ENCODE measurements around the gene ERP29.
"Not testable (repeated sequence)": the region's sequence is repeated elsewhere in the genome, so short reads cannot be mapped to it uniquely, and the experiment has no call there.

Gene ERP29

DNA sequence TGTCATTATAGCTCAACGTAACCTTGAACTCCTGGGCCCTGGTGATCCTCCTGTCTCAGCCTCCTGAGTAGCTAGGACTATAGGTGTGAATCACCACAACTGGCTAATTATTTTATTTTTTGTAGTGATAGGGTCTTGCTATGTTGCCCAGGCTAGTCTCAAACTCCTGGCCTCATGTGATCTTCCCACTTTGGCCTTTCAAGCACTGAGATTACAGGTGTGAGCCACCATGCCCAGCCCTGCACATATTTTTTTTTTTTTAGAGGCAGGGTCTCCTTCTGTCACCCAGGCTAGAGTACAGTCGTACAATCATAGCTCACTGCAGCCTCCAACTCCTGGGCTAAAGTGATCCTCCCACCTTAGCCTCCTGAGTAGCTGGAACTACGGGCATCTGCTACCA lies 9.2 kb upstream of the ERP29 start:
- DNase-seq: no peak

DNA sequence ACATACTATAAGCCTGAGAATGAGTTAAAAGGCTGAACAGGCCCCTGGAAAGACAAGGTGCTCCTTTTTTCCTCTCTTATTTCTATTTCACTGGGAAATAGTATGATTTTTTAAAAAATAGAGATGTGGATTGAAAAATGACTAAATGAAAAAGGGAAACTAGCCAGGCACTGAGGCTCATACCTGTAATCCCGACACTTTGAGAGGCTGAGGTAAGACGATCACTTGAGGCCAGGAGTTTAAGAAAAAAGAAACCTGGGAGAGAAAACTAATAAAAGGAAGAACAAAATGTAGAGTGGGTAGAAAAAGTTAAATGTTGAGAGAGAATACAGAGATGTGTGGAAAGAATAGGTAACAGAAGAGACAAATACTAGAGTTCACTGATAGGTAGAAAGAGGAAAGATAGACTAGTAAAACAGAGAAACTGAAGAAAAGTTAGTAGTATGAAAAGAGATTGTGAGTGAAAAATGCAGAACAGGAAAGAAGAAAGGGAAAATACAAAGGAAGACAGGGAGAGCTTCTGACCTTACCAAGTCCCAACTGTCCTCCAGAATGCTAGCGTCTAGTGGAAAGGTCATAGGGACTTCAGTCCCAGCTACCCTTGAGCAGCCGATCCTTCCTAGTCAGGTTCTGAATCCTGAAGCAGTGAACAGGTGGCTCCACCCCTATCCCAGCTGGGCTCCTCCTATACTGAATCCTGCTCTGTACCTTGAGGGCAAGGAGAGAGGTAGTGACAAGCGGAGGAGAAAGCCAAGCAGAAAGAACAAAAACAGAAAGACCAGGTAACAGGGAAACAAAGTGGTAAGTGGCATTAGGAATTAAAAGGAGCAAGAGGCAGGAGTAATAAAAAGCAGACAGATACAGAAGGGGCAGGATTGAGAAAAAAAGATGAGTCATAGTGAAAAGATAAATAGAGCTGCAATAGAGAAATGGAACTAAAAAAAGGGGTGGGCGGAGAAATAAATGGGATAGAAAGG lies 7.5 kb upstream of the ERP29 start:
- DNase-seq: no peak

DNA sequence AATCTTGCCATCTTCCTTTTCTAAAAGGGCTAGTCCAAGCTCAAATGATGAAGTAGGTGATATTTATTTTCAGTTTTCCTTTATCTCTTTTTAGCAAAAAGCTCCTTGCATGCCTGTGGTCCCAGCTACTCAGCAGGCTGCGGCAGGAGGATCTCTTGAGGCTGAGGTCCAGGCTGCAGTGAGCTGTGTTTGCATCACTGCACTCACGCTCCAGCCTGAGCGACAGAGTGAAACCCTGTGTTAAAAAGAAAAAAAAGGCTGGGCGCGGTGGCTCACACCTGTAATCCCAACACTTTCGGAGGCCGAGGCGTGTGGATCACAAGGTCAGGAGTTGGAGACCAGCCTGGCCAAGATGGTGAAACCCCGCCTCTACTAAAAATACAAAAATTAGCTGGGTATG lies 5.3 kb upstream of the ERP29 start:
- DNase-seq: no peak

DNA sequence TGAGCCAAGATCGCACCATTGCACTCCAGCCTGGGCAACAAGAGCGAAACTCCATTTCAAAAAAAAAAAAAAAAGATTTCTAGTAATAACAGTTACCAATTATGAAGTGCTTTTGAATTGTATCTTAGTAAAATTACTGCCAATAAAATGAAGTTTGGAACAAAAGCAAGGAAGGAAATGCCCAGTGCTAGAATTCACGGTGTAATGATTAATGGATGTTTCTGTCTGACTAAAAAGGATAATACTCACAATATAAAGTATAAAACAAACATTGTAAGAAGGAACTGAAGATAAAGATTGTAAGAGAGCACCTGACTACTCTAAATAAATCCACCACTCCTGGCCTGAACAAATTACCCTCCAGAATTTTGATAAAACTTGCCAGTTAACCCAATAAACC lies 4.3 kb upstream of the ERP29 start:
- DNase-seq: no peak

DNA sequence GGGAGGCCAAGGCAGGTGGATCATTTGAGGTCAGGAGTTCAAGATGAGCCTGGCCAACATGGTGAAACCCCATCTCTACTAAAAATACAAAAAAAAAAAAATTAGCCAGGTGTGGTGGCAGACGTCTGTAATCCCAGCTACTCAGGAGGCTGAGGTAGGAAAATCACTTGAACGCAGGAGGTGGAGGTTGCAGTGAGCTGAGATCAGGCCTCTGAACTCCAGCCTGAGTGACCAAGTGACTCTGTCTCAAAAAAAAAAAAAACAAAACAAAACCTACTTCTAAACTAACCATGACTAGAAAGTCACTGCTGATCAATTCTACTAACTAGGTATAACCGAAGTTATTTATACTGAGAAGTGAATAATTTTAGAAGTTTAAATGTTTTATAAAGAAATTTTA lies 3.6 kb upstream of the ERP29 start:
- not testable (repeated sequence) for DNase-seq

DNA sequence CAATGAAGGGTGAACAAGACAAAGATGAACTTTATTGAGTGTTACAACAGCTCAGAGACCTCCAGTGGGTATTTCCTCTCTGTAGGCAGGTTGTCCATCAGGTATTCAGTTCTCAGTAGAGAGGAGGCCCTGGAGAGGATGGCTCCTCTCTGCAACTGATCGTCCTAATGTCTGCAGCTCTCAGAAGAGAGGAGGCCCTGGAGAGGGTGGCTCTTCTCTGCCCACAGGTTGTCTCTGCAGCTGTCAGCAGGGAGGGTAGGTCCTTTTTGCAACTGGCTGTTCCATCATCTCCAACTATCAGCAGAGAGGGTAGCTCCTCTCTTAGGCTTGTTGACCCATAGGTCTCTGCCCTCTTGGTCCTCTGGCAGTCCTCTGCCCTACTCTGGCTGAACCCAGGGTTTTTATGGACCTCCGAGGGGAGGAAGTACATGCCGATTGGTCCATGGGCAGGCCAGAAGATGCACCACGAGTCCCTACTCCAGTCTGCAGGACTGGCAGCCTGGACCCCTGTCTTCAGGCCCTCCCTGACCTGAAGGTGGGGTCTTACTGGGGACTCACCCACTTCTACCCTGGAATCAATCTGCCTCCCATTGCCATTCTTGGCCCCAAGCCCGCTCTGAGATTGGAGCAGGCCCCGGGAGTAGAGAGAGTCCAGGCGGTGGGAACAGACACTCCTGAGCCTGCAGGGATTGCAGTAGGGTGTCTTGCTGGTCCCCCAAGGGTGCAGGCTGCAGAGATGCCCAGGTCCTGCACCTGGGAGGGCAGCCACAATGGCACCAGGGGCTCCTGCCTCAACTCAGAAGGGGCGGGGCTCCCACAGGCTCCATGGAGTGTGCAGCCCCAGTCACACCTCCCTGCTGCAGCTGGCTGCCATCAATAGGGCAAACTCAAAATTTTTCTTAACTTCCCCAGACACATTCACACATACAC lies 2.5 kb upstream of the ERP29 start:
- DNase-seq: no peak

DNA sequence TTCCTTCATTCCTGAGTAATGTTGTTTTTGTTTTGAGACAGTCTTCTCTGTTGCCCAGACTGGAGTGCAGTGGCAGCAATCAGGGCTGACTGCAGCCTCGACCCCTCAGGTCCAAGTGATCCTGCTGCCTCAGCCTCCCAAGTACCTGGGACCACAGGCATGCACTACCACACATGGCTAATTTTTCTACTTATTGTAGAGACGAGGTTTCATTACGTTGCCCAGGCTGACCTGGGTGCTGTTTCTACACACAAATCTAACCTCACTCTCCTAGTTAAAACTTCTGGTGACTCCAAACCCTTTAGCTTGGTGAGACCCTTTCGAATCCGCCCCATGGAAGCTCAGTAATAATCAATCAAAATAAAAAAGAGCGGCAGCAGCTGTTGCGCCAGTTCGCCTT lies 1.5 kb upstream of the ERP29 start:
- no peak for DNase-seq

DNA sequence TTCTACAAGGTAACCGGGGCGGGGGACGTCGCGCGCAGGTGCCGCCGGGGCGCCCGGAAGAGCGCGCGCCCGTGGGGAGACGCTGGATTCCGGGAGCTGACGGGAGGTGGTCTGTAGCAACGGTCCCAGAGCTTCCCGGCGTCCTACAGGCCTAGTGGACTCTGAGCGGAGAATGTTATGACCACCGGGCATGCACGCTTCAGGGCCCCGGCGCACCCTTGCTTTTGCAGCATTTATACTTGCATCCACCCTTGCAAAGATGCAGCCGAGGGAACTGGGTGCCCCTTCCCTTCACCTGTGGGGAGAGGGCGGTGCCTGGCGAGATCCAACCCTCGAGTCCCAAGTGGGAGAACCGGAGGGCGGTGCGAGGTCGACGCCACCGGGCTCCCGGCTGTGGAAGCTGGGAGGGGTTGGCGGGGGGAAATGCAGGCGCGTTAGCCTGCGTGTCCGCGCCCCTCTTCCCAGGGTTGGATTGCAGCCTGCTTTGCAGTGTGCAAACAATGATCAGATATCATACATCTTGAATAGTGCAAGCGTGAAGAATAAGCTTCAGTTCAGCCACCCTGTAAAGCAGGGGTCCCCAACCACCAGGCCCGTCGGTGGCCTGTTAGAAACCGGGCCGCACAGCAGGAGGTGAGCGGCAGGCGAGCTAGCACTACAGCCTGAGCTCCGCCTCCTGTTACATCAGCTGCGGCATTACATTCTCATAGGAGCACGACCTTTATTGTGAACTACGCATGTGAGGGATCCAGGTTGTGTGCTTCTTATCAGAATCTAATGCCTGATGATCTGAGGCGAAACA lies 576 bp downstream of the ERP29 start:
- DNase-seq: peak; percentile 77

DNA sequence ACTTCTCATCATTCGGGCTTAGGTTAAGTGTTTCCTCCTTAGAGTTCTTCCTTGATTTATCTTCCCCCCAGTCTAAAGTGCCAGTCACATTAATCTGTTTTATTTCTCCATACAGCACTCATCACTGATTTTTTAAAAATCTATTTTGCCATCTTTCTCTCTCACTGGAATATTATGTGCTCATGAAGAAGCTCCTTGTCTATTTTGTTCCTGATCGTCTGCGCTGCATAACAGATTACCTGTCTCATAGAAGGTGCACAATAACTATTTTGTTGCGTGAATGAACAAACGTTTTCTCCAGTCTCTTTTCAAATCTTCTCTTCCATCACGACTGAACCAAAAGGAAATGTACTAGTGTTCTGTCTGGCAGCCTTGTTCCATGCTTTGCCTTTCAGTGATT lies 2.7 kb downstream of the ERP29 start:
- no peak for DNase-seq

DNA sequence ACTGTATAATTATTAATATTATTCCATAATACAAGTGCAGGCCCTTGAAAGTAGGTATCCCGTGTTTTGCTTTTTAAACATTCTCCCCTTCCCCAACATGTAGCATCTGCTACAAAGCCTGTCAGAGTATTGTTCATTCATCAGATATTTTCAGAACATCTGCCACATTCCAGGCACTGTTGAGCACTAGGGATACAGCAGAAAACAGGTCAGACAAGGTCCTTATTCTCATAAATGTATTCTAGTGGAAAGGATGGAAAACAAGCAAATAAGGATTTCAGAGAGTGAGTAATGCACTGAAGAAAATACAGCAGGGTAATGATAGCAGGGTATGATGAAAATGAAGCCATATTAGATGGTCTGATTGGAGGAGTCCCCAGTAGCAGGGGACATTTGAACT lies 3.8 kb downstream of the ERP29 start:
- DNase-seq: no peak

DNA sequence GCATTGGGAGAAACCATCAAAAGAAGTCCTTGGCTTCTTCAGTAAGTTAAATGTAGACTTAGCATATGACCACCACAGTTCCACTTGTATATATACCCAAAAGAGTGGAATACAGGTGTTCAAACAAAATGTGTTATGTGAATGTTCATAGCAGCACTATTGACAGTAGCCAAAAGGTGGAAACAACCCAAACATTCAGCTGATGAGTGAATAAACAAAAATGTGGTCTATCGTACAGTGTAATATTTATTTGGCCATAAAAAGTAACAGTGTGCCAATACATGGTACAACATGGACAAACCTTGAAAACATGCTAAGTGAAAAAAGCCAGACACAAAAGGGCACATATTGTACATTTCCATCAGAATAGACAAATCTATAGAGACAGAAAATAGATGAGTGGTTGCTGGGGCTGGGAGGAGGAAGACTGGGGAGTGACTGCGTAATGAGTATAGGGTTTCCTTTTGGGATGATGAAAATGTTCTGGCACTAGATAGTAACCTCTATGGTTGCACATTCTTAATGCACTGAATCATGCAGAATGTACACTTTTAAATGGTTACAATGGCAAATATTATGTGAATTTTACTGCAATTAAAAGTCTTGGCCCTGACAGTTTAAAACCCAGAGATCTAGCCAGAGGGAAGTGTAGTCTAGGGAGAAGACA lies 5.5 kb downstream of the ERP29 start:
- DNase-seq: peak; percentile 87

DNA sequence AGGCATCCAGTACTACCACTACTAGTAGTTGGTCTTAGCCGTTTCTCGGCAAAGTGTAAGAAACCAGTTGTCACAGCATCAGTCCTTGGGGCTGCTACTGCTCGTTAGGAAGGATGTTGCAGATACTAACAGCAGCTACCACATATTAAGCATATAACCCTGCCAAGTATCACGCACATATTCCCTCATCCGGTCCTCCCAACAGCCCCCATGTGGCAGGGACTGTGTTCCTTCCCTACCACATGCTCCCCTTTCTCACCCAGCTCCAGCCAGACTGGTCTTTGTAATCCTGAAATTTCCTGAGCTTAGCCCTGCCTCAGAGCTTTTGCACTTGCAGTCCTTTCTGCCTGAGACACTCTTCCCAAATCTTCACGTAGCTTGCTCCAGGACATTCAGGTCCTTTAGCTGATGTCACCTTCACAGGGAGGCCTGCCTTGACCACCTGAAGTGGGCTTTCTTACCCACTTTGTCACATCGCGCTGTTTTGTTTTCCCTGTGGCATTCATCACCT lies 7.8 kb downstream of the ERP29 start:
- no peak for DNase-seq

DNA sequence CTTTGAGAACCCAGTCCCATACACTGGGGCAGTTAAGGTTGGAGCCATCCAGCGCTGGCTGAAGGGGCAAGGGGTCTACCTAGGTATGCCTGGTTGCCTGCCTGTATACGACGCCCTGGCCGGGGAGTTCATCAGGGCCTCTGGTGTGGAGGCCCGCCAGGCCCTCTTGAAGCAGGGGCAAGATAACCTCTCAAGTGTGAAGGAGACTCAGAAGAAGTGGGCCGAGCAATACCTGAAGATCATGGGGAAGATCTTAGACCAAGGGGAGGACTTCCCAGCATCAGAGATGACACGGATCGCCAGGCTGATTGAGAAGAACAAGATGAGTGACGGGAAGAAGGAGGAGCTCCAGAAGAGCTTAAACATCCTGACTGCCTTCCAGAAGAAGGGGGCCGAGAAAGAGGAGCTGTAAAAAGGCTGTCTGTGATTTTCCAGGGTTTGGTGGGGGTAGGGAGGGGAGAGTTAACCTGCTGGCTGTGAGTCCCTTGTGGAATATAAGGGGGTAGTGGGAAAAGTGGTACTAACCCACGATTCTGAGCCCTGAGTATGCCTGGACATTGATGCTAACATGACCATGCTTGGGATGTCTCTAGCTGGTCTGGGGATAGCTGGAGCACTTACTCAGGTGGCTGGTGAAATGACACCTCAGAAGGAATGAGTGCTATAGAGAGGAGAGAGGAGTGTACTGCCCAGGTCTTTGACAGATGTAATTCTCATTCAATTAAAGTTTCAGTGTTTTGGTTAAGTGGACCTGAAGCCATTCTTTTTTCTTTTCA lies 9.2 kb downstream of the ERP29 start:
- no peak for DNase-seq

DNA sequence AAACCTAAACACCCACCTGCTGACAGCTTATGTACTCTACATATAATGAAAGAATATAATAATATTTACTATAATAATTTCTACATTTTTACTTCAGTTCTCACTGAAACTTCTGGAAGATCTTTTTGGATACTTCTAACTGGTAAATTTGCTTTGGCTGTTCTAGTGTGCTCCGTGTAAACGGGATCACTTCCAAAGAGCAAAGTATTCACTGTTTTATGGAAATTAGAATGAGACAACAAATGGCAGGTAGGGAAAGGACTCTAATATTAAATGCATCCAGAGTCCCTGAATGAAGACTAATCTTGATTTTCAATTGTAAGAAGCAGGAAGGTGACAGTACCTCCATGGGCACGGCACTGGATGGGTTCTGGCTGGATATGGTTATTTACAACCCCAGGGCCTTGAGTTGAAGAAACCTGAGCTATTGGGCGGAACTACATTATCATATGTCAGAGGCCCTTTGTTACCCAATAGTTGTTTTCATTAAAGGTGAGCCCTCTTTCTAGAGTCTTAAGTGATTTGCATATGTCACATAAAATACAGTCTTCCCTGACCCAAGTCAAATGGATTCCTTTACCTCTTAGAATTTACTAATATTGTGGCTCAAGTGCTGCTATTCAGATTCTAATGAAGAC lies 10.7 kb downstream of the ERP29 start:
- DNase-seq: no peak

DNA sequence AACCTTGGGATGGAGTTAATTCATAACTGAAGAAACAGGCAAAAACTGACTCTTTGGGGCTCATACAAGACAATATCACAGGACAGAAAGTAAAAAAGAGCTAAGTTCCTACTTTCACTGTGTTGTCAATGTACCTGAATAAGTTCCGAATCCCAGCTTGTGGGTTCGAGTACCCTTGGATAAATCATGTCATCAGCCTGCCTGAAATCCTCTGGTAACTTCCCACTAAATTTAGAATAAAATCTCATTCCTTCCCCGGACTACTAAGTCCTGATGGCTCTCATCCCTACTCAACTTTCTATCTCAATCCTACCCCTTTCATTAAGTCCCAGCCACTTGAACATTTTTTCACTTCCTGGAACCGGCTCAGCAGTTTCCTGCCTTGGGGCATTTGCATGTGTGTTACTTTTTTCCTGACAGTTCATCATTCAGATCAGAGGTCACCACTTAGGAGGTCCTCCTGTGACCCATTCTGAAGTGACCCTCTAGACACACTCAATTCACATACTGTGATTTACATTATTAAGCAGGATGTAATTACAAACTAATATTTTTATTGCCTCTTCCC lies 12.7 kb downstream of the ERP29 start:
- DNase-seq: no peak

DNA sequence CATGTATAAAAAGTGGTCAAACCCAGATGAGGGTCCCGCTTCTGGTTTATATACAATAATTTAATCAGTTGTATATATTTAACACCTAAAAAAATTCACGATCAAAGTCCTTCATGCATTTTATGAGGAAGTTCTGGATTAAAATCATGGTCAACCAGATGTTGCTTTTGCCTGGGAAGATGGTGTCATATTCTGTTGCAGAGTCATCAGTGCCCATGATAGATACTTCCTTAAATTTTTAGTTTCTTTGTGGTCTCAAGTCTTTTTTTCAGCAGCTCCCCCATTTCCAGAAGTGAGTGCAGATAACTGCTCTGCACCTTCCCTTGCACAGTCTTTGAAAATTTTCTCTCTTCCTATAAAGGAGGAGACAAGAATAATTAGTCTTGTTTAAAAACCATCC lies 16.1 kb downstream of the ERP29 start:
- no peak for DNase-seq

DNA sequence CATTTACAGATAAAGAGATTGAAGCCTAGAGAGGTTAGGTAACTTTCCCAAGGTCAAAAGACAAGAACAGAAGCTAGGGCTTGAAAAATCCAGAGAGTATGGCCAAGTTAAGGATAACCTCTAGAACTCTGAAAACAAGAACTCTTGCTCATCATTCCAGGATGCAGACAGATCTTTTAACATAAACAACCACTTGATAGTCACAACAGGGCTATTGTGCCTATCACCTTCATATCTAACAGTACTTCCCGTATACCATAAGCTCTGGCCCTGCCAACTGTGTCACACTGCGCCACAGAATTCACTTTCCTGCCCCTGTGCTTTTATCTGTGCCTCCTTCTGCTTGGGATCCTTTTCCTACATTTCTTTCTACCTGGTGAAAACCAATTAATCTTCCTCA lies 18.2 kb downstream of the ERP29 start:
- no peak for DNase-seq

DNA sequence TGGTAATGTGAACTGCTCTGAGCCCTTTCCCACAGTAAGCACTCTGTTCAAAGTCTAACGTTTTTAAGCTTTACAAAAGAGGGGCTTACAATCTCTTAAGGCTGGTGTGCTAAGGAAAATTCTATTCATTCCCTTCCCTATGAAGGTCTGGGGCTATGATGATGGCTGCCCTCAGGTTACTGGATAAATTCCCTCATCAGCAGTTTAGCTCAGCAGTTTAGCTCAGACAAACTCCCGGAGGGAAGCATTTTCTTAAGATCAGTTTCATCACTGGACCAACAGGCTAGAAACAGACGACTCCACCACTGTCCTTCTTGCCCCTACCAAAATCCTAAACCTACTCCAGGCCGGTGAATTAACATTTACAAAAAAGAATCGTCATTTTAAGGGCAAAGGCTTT lies 19.1 kb downstream of the ERP29 start:
- DNase-seq: no peak

DNA sequence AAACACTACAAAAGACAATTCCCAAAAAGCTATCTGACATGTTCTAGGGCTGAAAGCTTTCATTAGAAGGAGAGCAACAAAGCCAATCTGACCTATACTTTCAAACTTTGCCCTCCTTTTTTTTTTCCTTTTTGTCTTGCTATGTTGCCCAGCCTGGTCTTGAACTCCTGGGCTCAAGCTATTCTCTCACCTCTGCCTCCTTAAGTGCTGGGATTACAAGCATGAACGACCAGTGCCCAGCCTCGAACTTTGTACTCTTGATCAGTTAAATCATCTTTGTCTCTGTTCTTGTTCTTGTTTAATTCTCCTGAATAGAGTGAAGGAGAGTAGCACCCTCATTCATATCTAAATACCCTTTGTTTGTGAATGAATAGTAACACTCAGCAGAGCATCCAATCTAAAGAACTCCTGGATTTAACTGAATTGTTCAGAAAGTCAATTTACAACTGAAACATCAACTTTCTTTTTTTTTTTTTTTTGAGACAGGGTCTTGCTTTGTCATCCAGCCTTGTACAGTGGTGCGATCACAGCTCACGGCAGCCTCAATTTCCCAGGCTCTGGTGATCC lies 22.1 kb downstream of the ERP29 start:
- no peak for DNase-seq

DNA sequence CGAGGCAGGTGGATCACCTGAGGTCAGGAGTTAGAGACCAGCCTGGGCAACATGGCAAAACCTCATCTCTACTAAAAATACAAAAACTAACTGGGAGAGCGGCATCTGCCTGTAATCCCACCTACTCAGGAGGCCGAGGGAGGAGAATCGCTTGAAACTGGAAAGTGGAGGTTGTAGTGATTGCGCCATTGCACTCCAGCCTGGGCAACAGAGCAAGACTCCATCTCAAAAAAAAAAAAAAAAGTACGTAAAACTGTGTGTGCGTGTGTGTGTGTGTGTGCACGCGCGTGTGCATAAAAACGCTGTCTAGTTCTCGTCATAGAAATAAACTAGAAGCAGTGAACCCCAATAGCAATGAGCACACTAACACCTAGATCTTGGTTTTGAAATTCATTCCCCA lies 23.4 kb downstream of the ERP29 start:
- not testable (repeated sequence) for DNase-seq
